ENCODE results near the gene P3H2.

The P3H2 gene

GRCh38 chr3:190042558-190042957 lies 78.1 kb downstream of the P3H2 start:
- TF ChIP-seq, protein P1, sequence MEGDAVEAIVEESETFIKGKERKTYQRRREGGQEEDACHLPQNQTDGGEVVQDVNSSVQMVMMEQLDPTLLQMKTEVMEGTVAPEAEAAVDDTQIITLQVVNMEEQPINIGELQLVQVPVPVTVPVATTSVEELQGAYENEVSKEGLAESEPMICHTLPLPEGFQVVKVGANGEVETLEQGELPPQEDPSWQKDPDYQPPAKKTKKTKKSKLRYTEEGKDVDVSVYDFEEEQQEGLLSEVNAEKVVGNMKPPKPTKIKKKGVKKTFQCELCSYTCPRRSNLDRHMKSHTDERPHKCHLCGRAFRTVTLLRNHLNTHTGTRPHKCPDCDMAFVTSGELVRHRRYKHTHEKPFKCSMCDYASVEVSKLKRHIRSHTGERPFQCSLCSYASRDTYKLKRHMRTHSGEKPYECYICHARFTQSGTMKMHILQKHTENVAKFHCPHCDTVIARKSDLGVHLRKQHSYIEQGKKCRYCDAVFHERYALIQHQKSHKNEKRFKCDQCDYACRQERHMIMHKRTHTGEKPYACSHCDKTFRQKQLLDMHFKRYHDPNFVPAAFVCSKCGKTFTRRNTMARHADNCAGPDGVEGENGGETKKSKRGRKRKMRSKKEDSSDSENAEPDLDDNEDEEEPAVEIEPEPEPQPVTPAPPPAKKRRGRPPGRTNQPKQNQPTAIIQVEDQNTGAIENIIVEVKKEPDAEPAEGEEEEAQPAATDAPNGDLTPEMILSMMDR (IDR thresholded peaks at IDR 0.05; ENCODE audit: low read depth, low read length, missing control alignments) = no peak
- DNase-seq (ENCODE audit: low read depth) = no peak
- no peak overlapping the region for H3K4me3 ChIP-seq (ENCODE audit: low read depth, low read length)

DNA sequence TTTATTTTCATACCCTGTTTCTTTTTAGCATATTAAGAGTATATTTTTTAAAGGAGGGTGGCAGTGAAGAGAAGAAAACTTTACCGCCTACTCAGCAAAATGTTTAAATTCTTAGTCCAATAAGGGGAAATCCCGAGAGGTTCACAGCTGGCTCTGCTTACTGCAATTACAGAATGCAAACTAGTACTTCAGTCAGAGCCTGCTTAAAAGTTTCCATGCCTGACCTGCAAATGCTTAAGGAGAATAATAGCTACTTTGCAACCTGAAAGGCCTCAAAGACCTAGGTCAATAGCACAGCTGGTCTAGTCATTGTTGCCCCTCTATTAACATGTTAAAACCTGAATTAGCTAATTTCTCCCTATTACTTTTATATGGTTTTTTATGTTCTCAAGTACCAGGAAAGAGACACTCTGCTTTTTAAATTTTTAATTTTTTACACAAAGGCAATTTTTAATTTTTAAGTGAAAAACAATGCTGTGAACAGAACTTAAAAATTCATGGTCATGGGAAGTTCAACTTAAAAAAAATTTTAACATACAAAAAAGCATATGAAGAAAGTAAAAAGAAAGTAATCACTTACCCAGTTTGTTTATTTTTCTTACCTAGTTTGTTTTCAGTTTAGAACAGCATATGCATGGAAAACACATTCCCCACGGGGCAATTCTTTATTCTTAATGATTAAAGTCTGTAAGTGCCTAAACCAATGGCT lies 79.2 kb downstream of the P3H2 start:
- H3K4me3 ChIP-seq (ENCODE audit: low read depth, low read length) = no peak overlapping the region
- peak; percentile 12 for DNase-seq (ENCODE audit: low read depth)

DNA sequence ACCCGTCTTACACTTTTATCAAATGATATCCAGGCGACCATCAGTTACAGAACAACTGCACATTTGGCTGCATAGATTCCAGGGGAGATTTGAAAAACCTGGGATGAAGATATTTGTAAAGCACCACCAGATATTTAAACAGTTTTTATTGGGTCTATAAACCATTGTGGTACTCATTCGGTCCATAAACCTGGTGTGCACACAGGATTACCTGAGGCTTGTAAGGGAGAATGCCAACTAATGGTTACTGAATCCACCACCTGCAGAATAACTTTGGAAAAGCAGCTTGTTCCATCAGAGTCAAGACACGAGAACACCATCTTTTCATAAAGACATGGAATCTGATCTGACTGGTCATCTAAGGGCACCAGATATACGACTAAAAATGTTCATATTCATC lies 80.6 kb downstream of the P3H2 start:
- no peak for DNase-seq (ENCODE audit: low read depth)
- no peak overlapping the region for H3K4me3 ChIP-seq (ENCODE audit: low read depth, low read length)
- TF ChIP-seq, protein P1 (IDR thresholded peaks at IDR 0.05; ENCODE audit: low read depth, low read length, missing control alignments) = no peak

More for the DNA sequence above, 79.2 kb downstream of the P3H2 start:
- TF ChIP-seq, protein P1 (IDR thresholded peaks at IDR 0.05; ENCODE audit: low read depth, low read length, missing control alignments) = no peak

DNA sequence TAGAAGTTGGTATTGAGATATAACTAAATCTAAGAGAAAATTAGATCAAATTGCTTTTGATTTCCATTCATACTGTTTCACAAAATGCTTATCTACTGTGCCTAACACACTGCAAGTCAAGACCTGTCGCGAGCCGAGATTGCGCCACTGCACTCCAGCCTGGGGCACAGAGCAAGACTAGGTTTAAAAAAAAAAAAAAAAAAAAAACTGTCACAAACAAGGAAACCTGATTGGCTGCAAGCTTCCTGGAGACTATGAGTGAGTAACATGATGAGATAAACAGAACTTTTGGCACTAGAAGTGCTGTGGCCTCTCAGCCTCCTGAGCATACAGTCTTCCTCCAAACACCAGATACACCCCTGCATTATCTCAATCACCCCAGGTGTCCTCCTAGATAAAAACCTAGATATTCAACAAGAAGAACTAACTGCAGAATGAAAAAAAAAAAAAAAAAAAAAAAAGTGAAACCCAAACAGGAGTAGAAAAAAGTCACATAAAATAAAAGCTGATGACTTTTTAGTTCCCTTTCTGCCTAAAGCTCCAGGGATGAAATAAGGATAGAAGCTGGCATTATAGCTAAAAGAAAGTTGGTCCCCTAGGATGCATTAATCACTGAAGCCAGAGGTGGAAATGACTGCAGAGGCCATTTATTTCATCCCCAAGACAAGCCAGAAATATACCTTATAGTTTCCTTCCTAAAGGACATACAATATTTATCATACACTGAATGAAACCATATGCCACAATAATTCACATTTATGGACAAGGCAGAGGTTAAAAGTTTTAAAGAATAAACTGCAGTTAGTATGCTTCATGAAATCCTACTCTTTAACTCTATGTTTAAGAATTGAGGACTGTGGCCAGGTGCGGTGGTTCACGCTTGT lies 82.4 kb downstream of the P3H2 start:
- H3K4me3 ChIP-seq (ENCODE audit: low read depth, low read length) = no peak overlapping the region
- TF ChIP-seq, protein P1 (IDR thresholded peaks at IDR 0.05; ENCODE audit: low read depth, low read length, missing control alignments) = no peak
- DNase-seq (ENCODE audit: low read depth) = no peak

- H3K4me3 ChIP-seq (ENCODE audit: low read depth, low read length) = no peak overlapping the region
- no peak for DNase-seq (ENCODE audit: low read depth)
- TF ChIP-seq, protein P1 (IDR thresholded peaks at IDR 0.05; ENCODE audit: low read depth, low read length, missing control alignments) = no peak
These were observed 84.1 kb downstream of the P3H2 start for GRCh38 chr3:190036631-190037030.

DNA sequence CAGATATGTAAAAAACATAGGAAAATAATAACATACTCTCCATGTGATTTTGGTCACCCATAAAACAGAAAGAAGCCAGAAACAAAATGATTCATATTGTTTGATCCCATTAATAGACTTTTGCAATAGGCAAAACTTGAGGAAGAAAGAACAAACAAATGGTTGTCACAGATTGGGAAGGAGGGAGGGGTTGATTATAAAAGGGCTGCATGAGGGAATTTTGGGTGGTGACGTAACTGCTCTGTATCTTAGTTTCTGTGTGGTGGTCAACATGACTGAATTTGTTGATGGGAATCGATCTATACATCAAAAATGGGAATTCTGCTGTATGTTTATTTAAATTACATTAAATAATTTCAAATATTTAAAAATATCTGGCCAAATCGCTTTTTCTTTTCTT lies 86.3 kb downstream of the P3H2 start:
- DNase-seq (ENCODE audit: low read depth) = no peak
- TF ChIP-seq, protein P1 (IDR thresholded peaks at IDR 0.05; ENCODE audit: low read depth, low read length, missing control alignments) = no peak
- no peak overlapping the region for H3K4me3 ChIP-seq (ENCODE audit: low read depth, low read length)

Data from GM12864 (cell line).